NCI-H774 (cell line): ENCODE data around the gene OLFML3.
A peak's percentile ranks its signal among the peaks of the same experiment; 100 is the strongest.

Experiments used
- DNase-seq: peaks from one replicate; lab custom pipeline; 2025; lab: John Stamatoyannopoulos, UW

OLFML3 gene

DNA sequence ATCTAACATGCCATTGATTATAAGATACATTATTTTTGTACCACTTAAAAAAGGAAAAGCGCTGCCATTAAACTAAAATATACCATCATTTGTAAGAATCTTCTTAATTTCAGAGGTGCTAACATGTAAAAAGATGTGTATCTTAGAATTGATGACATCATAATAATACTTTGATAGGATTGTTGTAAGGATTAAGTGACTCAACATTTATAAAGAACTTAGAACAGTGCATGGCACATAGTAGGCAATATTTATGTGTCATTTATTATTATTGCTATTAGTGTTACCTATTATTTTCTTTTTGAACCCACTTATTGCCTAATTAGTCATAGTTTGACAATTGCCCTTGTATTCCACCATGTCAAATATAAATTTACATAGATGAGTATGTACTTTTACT is 28.4 kb upstream of the OLFML3 start:
- DNase-seq: no peak

DNA sequence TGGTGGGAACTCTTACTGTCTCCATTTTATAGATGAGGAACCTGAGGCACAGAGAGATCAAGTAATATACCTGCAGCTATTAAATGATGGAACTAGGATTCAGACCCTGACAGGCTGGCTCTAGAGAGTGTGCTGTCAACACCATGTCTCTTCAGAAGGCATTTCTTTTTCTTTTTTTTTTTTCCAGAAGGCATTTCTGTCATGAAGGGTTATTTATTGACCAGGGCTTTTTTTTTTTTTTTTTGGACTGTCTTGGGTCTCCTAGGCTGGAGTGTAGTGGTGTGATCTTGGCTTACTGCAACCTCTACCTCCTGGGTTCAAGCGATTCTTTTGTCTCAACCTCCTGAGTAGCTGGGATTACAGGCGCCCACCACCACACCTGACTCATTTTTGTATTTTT is 27.6 kb upstream of the OLFML3 start:
- no peak for DNase-seq

DNA sequence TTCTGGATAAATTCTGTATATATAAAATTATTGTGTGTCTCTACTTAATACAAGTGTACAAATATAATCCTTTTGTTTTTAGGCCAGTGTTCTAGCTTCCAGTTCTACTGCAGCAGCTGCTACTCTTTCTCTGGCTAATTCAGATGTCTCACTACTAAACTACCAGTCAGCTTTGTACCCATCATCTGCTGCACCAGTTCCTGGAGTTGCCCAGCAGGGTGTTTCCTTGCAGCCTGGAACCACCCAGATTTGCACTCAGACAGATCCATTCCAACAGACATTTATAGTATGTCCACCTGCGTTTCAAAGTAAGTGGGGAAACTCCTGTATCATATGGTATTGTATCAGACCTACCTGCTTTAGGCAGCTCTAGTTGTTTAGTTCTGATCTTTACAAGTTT is 21.3 kb upstream of the OLFML3 start:
- no peak for DNase-seq

DNA sequence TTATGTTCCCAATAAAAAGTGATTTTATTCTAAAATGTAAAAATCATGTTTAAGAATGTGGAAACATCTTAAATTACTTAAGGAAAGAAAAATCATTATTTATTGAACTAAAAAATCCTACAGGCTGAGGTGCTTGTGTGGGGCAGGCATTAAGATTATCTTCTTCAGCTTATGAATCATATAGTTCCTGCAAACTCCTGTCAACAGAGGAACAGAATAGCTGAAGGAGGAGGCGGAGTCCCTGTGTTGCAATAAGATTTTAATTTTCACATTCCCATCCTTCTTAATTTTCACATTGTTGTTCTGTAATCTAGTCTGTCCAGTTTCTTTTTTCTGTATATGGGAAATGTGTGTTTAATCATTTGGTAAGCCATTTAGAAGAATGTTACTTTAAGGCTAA is 20.6 kb upstream of the OLFML3 start:
- DNase-seq: no peak

DNA sequence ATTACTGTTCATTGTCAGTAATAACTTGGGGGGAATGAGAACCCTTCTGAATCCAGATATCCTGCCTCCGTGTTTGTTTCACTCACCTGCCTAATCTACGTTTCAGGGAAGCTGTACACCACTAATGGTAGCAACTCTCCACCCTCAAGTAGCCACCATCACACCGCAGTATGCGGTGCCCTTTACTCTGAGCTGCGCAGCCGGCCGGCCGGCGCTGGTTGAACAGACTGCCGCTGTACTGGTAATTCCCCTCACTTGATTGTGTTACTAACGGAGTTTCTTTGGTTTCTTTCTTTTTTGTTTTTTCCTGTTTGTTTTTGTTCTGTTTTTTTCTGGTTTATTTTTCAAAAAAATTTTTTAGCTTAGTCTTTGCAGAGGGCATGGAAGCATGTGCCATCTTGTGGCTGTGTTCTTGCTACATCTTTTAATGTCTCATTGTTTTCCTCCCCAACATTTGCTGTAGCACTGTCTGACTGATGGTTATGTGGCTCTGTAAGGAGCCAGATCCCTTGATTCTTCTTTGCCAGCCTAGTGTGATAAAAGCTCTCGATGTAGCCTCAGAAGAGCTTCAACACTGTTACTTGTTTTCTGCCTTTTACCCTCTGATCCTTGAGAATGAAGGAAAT is 15.9 kb upstream of the OLFML3 start:
- no peak for DNase-seq

DNA sequence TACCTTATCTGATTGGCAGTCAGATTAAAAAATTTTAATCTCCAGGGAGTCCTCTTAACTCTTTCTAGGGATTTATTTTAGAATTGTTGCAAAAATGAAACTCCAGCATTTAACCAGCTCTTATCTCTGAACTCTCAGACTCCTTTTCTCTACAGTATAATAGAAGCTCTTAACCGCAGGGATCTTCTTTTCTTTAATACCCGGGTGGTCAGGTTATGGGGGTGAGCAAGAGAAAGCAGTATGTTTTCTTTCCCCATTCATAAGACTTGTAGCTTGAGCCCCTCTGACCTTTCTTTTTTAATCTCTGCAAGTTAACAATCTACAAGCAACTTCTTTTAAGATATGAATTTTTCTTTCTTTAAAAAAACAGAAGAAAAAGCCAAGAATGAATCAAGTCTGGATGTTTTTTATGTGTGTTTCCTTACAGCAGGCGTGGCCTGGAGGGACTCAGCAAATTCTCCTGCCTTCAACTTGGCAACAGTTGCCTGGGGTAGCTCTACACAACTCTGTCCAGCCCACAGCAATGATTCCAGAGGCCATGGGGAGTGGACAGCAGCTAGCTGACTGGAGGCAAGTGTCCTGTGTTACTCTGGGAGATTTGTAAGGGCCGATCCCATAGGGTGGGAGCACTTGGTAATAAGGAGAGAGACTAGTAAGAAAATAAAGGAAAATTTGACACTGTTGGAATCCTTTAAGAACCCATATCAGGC is 13.4 kb upstream of the OLFML3 start:
- DNase-seq: no peak

DNA sequence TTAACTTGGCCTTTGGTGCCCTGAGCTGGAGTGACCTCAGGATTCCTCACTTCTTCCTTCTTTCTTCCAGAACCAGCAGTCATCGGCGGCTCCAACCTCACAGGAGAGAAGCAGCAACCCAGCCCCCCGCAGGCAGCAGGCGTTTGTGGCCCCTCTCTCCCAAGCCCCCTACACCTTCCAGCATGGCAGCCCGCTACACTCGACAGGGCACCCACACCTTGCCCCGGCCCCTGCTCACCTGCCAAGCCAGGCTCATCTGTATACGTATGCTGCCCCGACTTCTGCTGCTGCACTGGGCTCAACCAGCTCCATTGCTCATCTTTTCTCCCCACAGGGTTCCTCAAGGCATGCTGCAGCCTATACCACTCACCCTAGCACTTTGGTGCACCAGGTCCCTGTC is 6.3 kb upstream of the OLFML3 start:
- DNase-seq: no peak

DNA sequence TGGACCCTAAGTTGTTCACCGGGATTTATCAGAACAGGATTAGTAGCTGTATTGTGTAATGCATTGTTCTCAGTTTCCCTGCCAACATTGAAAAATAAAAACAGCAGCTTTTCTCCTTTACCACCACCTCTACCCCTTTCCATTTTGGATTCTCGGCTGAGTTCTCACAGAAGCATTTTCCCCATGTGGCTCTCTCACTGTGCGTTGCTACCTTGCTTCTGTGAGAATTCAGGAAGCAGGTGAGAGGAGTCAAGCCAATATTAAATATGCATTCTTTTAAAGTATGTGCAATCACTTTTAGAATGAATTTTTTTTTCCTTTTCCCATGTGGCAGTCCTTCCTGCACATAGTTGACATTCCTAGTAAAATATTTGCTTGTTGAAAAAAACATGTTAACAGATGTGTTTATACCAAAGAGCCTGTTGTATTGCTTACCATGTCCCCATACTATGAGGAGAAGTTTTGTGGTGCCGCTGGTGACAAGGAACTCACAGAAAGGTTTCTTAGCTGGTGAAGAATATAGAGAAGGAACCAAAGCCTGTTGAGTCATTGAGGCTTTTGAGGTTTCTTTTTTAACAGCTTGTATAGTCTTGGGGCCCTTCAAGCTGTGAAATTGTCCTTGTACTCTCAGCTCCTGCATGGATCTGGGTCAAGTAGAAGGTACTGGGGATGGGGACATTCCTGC is 3.9 kb upstream of the OLFML3 start:
- DNase-seq: no peak

DNA sequence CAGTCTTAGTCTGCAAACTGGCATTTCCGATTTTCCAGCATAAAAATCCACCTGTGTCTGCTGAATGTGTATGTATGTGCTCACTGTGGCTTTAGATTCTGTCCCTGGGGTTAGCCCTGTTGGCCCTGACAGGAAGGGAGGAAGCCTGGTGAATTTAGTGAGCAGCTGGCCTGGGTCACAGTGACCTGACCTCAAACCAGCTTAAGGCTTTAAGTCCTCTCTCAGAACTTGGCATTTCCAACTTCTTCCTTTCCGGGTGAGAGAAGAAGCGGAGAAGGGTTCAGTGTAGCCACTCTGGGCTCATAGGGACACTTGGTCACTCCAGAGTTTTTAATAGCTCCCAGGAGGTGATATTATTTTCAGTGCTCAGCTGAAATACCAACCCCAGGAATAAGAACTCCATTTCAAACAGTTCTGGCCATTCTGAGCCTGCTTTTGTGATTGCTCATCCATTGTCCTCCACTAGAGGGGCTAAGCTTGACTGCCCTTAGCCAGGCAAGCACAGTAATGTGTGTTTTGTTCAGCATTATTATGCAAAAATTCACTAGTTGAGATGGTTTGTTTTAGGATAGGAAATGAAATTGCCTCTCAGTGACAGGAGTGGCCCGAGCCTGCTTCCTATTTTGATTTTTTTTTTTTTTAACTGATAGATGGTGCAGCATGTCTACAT is 2.5 kb upstream of the OLFML3 start:
- no peak for DNase-seq

DNA sequence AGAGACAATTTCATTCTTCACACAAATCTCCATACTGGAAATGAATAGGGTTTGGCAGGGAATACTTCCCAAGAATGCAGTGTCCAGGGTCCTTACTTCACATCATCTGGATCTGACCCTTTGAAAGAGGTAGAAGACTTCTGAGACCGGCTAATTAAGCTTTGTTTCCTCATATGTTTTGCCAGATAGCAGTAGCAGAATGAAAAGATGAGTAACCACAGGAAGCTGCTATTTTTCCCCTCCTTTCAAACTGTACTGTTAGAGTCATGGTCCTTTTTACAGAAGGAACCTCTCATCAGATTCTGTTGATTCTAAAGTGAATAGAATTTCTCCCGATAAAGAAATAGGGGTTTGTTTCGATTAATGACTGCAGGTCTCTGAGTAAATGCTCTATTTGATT is 1.4 kb upstream of the OLFML3 start:
- no peak for DNase-seq

DNA sequence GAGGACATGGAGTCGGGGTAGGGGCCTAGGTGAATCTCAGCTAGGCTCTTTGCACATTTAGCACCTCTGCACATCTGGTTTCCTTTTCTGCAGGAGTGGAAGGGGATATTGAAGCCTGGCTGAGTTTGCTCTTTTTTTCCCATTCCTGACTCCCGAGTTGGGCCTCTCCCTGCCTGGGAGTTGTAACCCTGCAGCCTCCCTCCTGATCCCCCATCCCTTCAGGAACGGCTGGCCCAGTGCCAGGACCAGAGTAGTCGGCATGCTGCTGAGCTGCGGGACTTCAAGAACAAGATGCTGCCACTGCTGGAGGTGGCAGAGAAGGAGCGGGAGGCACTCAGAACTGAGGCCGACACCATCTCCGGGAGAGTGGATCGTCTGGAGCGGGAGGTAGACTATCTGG is 836 bp downstream of the OLFML3 start:
- DNase-seq: no peak

DNA sequence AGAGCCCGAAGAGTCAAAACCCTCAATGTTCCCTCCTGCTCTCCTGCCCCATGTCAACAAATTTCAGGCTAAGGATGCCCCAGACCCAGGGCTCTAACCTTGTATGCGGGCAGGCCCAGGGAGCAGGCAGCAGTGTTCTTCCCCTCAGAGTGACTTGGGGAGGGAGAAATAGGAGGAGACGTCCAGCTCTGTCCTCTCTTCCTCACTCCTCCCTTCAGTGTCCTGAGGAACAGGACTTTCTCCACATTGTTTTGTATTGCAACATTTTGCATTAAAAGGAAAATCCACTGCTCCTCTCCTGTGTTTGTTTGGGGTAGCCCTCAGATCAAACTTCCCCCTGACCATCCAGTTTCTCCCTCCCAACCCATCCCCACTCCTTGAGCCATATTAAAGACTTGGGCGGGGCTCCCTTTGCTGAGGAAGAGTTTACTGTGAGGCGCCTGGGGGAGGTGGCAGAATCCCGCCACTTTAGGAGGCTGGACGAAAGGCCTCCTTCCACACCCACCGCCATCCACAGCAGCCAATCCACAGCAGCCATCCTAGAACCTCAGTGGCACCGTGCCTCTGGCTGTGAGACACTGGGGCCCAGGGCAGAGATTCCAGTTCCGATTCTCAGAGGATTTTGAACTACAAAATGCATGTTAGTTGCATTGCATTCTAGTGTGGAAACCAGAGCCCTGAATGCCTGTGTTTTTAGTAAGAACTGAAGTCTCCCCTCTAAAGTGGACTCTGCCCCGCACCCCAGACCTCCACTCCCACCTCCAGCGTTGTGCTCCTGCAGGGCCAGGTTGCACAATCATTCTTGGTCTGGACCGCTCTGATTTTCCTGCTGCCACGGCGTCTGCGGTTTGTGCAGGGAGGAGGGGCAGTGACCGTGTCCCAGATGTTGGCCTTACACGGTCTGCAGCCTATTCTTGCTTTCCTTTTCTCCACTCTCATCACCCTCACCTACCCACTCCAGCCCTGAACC is 3.0 kb downstream of the OLFML3 start:
- DNase-seq: no peak

DNA sequence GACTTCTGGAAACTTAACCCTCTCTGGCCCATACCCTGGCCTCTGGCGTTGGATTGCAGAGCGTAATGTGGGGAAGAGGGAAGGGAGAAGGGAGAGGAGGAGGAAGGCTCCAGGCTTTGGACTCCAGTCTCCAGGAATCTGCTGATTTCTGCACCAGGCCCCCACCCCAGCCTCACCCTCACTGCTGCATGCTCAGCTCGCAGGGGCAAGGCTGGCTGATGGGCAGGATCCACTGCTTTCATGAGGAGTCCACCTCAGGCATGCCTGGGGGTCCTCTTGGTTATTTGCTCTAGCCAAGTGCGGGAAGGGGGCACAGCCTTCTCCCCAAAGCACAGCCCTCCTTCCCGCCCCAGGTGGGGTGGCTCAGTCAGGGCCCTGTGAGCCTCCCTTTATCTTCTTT is 3.7 kb downstream of the OLFML3 start:
- DNase-seq: no peak

DNA sequence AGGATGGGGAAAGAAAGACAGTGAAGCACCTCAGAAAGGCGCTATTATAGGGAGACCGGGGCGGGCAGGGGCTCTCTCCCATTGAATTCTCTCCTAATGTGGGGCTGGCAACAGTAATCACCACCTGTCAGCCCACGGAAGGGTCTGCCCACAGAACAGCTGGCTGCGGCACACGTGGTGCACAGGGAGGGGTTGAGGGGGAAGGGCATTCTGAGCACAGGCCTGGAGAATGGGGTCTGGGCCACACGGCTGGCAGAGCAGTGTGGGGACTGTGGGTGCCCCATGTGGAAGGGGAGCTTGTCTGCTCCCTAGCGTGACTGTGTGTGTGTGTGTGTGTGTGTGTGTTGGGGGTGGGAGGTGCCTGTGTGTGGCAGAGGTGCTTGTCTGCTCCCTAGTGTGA is 4.1 kb downstream of the OLFML3 start:
- no peak for DNase-seq

DNA sequence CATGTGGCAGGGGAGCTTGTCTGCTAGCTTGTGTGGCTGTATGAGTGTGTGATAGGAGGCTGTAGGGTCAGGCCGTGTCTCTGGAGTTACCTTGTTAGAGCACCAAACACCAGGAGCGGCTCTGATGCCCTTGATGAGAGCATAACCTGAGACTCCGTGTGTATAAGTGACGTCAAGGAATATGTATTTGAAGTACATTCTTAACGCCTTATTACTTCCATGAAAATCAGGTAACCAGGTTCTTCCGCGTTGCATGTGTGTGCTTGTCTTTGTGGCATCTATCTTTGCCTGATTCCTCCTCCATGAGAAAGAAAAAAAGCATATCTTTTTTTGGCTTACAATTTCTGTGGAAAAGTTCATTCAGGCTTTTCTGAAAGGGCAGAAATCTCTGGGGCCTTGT is 4.6 kb downstream of the OLFML3 start:
- no peak for DNase-seq

DNA sequence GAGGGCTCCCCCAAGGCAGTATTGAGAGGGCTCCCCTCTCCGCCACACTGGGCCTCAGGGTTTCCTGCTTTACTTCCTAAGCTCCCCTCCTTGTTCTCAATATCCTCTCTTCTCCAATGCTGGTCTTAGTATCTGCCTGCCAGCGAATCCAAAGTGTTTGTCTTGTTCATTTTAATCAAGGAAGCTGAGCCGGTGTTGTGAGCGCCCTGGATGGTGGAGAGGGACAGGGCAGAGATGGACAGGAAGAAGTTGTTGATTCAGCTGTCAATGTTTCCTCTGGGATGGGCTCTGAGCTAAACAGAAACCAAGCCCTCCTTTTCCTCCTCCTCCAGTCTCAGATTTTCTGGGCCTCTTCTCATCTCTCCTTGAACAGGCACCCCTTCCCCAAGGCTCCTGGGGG is 5.4 kb downstream of the OLFML3 start:
- DNase-seq: peak; percentile 25

DNA sequence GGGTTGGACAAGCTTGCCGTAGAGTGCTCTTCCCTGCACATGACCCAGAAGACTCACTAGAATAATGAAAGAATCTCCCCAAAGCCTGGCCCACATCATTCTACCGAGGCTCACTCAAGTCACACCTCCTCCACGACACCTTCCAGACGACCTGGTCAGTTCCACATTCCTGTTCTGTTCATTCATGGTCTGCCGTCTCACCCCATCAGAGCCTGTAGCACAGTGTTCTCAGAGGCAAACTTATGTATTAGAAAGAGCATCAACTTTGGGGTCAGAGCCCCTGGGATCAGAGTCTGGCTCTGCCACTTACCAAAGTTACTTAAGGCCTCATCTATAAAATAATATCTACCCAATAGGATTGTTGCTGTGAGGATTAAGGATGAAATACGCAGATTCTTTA is 7.5 kb downstream of the OLFML3 start:
- no peak for DNase-seq

DNA sequence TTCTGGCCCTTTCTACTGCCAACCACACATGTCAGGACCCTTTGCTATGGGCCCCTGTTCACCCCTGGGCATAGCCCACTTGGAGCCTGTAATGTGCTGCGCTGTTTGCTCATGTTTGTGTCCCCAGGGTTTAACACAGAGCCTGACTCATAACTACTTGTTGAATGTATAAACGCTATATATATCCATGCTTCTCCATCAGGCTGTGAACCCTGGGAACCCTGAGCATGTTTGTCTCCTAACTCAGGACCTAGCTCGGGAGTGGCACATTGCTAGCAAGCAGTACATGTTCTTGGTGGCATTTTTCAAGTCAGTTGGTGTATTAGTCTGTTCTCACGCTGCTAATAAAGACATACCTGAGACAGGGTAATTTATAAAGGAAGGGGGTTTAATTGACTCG is 8.0 kb downstream of the OLFML3 start:
- no peak for DNase-seq

DNA sequence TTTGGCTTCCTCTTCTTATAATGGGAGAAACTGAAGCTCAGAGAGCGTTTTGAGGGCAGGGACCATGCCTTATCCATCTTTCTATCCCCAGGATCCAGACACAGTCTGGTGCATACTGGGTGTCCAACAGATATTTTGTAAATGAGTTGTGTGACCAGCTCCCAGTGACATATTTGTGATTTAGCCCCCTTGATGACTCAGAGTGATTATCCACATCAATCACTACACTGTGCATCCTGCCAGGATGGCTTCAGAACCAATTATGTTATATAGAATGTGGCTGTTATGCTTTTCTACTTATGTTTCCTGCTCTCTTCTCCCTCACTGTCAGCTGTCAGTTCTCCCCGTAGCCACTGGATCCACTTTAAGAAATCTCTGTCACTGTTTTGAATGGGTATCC is 11.3 kb downstream of the OLFML3 start:
- DNase-seq: no peak

DNA sequence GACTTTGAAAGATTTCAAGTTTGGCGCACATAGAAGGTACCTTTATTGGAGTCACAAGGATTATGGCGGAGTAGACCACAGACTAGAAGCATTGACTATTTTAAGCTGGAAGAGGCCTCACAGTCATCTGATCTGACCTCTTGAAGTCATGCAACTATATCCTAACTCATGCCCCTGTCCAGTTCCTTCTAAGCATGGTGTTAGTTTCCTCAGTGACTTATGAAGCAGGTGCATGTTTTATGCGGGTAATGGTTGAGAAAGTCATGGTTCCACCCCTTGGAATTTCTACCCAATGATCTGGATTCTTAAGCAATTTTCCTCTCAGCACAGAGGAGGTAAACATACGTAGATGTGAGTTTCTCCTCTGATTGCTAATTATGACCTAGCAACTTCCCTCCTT is 11.7 kb downstream of the OLFML3 start:
- DNase-seq: no peak

DNA sequence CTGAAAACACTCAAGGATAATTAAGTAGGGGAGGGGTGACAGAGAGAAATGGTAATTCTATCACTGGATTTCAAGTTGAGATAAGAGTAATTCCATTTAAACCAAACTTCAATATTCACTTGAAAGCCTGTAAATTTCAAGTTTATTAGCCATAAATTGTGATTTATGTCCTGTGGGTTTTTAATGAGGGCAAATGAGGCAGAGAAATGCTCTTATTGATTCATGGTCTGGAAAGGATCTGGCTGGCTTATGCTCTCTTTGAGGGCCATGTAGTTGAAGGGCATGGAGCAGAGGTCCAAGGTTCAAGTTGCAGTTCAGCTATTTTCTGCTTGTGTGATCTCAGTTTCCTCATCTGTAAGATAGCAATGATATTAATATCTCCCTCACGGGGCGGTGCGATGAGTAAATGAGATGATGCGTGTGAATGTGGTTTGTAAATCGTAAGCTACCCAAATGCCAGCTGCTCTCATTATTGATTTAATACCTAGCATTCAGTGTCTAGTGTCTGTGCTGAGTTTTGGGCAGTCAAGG is 12.3 kb downstream of the OLFML3 start:
- no peak for DNase-seq

DNA sequence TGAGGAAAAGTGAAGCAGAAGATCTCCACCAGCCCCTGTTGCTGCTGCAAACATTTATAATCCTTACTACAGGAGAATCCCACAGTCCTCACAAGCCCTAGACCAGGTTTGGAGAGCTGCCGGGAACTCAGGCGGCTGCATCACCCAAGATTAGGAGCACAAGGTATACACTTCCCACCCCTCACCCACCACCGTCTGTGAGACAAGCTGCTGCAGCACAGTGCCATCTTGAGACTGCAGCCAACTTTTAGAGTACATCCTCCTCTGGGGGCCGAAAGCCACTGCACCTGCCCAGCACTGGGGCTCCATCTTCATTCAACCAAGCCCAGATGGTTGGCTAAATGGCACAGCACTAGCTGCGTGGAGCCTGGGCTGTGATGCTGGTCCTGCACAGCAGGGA is 13.8 kb downstream of the OLFML3 start:
- no peak for DNase-seq
